Measurements from ENCODE around the gene GPHA2. TPM values are rescaled to one million over a fixed set of nuclear protein-coding genes. Genes with fewer than 3 reads are reported as not detected.

The GPHA2 gene, protein sequence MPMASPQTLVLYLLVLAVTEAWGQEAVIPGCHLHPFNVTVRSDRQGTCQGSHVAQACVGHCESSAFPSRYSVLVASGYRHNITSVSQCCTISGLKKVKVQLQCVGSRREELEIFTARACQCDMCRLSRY
- not detected in 5 replicates for total RNA-seq (2022; extraction: Qiagen RNA extraction; ENCODE audit: low read depth)

DNA sequence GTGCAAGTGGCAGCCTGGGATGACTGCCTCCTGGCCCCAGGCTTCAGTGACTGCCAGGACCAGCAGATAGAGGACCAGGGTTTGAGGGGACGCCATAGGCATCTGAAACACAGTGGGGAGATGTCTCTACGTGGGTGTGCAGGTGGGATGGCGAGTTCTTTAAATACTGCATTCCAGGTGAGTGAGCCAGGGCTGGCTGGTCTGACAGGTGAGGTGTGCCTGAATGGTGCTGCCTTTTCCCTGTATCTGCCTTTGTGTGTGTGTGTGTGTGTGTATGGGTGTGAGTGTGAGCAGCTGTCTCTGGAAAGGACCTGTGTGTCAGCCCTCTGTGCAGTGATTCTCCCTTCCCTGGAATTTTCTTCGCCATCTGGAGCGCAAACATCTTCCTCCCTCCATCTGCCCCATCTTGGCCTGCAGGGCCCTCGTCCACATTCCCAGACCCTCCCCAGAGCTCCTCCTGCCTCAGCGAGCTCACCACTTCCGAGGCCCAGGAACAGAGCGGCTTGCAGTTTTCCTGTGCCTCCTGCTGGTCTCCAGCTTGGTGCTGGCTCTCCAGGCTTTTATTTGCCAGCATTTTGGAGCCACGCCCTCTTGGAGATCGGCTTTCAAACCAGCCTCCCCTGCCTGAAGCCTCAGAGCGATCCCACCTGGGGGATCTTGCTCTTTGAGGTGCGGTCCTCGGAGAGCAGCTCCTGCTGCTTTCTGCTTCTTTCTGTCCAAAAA, at the start of gene GPHA2:
GPHA2 (minus strand) TSS at position 535 of the 723 bp plus-strand sequence; CDS start at position 102, 433 bp downstream.

DNA sequence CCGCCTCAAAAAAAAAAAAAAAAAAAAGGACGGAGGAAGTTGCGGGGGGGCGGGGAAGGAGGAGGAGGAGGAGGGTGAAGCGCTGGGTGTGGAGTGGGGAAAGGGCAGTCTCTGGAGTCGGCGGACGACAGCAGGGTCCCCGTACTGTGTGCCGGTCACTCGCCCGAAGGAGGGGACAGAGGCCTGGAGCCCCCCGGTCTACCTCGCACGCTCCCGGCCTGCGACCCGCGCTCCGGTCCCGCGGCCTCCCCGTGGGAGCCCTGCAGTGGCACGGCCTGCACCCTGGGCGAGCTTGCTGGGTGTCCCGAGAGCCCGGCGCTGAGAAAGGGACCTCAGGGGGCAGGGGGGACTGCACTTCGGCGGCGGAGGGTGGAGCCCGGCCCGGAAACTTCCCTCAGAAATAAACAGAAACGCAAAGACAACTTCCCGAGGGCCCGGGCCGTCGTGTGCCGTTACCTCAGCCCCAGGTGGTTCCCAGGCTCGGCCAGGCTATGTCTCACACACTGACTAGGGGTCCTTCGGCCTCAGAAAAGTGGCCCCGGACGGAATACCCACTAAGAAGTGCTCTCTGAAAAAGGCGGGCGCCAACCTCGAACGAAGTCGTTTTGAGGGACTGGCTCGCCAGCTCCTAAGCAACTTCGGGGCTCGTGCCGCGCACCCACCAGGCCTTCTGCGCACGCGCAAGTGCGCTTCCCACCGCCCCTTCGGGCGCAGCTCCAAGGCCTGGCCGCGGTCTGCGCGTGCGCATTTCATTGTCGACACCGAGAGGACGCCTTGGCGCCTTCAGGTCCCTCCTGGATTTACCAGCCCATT, 35.9 kb upstream of the GPHA2 start, which contains the start of gene MAJIN:
MAJIN (minus strand) TSS at position 688 of the 813 bp plus-strand sequence. CDS start 12,703 bp downstream, outside the sequence.

DNA sequence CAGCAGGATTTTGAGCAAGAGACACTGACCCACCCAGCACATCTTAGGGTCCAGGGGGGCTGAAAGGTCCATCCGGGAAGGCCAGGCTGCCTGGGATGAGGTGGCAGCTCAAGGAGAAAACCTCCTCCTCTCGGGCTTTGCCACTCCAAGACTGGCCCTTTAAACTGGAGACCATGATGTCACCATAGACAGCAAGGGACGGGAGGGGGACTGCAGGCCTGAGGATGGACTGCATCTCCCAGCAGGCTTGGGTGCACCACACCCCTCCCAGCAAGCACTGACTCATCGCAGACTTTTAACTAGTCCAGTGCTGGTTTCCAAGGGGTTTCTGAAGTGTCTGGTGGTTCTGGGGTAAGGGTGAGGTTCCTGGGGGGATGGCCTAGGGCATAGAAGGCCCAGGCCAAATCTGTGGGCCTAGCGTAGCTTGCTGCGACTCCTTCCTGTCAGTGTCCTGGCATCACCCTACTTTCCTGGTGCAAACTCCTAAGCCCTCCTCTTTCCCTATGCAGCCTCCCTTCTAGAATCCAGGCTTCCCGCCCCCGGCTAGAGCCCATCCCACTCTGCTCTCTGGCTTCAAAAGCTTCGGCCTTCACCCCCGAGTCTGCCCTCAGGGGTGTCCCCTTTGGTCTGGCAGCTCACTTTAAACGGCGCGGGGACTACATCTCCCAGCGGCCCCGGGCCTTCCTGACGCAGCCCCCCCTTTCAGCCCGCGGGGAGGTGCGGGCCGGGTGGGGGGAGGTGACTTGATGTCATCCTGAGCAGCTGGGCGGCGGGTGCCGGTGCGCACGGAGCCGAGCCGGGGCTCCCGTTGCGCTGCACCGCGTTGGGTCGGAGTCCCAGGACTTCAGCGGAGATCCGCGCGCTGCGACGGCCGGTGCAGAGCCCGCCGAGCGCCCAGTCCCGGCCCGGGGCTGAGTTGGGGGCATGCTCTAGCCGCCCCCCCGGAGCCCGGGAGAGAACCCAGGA, 11.5 kb downstream of the GPHA2 start, which contains the start of gene PPP2R5B:
PPP2R5B (plus strand) TSS at position 746 of the 966 bp plus-strand sequence. CDS start 1,046 bp downstream, outside the sequence.

DNA sequence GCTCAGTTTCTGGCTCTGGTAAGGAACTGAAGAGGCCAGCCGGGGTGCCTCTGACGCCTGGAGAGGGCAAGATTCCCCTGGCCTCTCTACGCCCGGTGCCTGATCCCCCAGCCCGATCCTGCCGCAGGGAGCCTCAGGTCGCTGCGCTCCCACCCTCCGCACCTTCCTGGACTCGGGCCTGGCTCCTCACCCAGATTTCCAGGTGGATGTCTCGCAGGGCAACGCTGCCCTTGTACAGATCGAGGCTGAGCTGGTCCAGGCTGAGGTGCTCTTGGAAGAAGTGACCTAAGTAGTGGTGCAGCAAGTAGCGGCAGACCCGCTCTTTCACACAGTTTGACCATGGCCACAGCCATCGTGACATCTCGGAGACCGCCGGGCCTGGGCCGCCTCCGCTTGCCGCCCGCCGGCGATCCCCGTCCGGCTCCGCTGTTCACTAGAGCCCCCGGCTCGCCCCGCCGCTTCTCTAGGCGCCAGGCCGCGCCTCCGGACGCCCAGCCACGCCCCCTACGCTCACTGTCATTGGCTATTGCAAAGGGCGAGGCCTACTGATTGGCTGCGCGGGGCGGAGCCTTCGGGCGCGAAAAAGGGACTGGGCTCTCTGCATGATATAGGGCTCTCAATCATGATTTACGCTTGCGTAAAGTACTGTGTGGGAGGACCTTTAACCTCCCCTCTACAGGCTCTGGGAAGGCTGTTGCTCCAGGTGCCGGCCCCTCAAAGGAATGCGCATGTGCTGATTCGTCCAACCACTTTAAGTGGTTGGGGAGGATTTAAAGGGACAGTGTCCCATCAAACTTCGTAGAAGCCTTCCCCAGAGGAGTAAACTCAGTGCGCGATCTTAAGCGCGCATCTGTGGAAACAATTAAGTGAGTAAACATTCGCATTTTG, 18.7 kb downstream of the GPHA2 start, which contains the start of gene ATG2A:
ATG2A (minus strand) TSS at position 435 of the 888 bp plus-strand sequence; CDS start at position 361, 74 bp downstream.

Other genes starting within 250 kb of the GPHA2 start
- 0.13 to 1.1 TPM (median 0.34 TPM) in 5 replicates for gene NRXN2, start 212.7 kb downstream of the GPHA2 start, total RNA-seq (2022; extraction: Qiagen RNA extraction; ENCODE audit: low read depth)
- 0.70 to 1.5 TPM (median 1.1 TPM) in 5 replicates for gene RASGRP2, start 191.8 kb downstream of the GPHA2 start, total RNA-seq (2022; extraction: Qiagen RNA extraction; ENCODE audit: low read depth)
- gene PYGM, start 175.9 kb downstream of the GPHA2 start, total RNA-seq (2022; extraction: Qiagen RNA extraction; ENCODE audit: low read depth): 0.12 to 0.40 TPM (median 0.30 TPM) in 5 replicates
- 172 to 224 TPM (median 188 TPM) in 5 replicates for gene SF1, start 157.4 kb downstream of the GPHA2 start, total RNA-seq (2022; extraction: Qiagen RNA extraction; ENCODE audit: low read depth)
- 6.4 to 10.8 TPM (median 10.2 TPM) in 5 replicates for gene MAP4K2, start 132.7 kb downstream of the GPHA2 start, total RNA-seq (2022; extraction: Qiagen RNA extraction; ENCODE audit: low read depth)
- 25.9 to 45.2 TPM (median 41.1 TPM) in 5 replicates for gene MEN1, start 125.3 kb downstream of the GPHA2 start, total RNA-seq (2022; extraction: Qiagen RNA extraction; ENCODE audit: low read depth)
- 1.2 to 1.5 TPM (median 1.5 TPM) in 5 replicates for gene CDC42BPG, start 91.2 kb downstream of the GPHA2 start, total RNA-seq (2022; extraction: Qiagen RNA extraction; ENCODE audit: low read depth)
- gene EHD1, start 57.3 kb downstream of the GPHA2 start, total RNA-seq (2022; extraction: Qiagen RNA extraction; ENCODE audit: low read depth): 129 to 169 TPM (median 139 TPM) in 5 replicates
- 16.9 to 25.7 TPM (median 23.3 TPM) in 5 replicates for gene ATG2A, start 18.7 kb downstream of the GPHA2 start, total RNA-seq (2022; extraction: Qiagen RNA extraction; ENCODE audit: low read depth)
- gene PPP2R5B, start 11.2 kb downstream of the GPHA2 start, total RNA-seq (2022; extraction: Qiagen RNA extraction; ENCODE audit: low read depth): 3.7 to 7.1 TPM (median 5.4 TPM) in 5 replicates
- gene MAJIN, start 36.2 kb upstream of the GPHA2 start, total RNA-seq (2022; extraction: Qiagen RNA extraction; ENCODE audit: low read depth): not detected in 5 replicates
- gene BATF2, start 61.1 kb upstream of the GPHA2 start, total RNA-seq (2022; extraction: Qiagen RNA extraction; ENCODE audit: low read depth): 0.87 to 1.4 TPM (median 1.1 TPM) in 5 replicates
- gene ARL2, start 78.3 kb upstream of the GPHA2 start, total RNA-seq (2022; extraction: Qiagen RNA extraction; ENCODE audit: low read depth): 165 to 187 TPM (median 173 TPM) in 5 replicates
- gene SNX15, start 91.5 kb upstream of the GPHA2 start, total RNA-seq (2022; extraction: Qiagen RNA extraction; ENCODE audit: low read depth): 22.2 to 25.0 TPM (median 23.3 TPM) in 5 replicates
- gene SAC3D1, start 105.3 kb upstream of the GPHA2 start, total RNA-seq (2022; extraction: Qiagen RNA extraction; ENCODE audit: low read depth): 41.8 to 56.5 TPM (median 48.8 TPM) in 5 replicates
- not detected in 5 replicates for gene NAALADL1, start 122.7 kb upstream of the GPHA2 start, total RNA-seq (2022; extraction: Qiagen RNA extraction; ENCODE audit: low read depth)
- gene CDCA5, start 148.1 kb upstream of the GPHA2 start, total RNA-seq (2022; extraction: Qiagen RNA extraction; ENCODE audit: low read depth): 60.5 to 75.2 TPM (median 71.6 TPM) in 5 replicates
- gene ZFPL1, start 148.3 kb upstream of the GPHA2 start, total RNA-seq (2022; extraction: Qiagen RNA extraction; ENCODE audit: low read depth): 28.5 to 35.4 TPM (median 33.5 TPM) in 5 replicates
- 51.6 to 68.1 TPM (median 56.0 TPM) in 5 replicates for gene VPS51, start 160.3 kb upstream of the GPHA2 start, total RNA-seq (2022; extraction: Qiagen RNA extraction; ENCODE audit: low read depth)
- 4.6 to 9.0 TPM (median 6.1 TPM) in 5 replicates for gene TM7SF2, start 176.0 kb upstream of the GPHA2 start, total RNA-seq (2022; extraction: Qiagen RNA extraction; ENCODE audit: low read depth)
- 13.2 to 23.0 TPM (median 20.9 TPM) in 5 replicates for gene ZNHIT2, start 181.8 kb upstream of the GPHA2 start, total RNA-seq (2022; extraction: Qiagen RNA extraction; ENCODE audit: low read depth)
- gene FAU, start 186.2 kb upstream of the GPHA2 start, total RNA-seq (2022; extraction: Qiagen RNA extraction; ENCODE audit: low read depth): 836 to 988 TPM (median 969 TPM) in 5 replicates
- gene MRPL49, start 186.4 kb upstream of the GPHA2 start, total RNA-seq (2022; extraction: Qiagen RNA extraction; ENCODE audit: low read depth): 76.2 to 80.9 TPM (median 77.4 TPM) in 5 replicates
- 31.0 to 44.6 TPM (median 42.1 TPM) in 5 replicates for gene SYVN1, start 198.6 kb upstream of the GPHA2 start, total RNA-seq (2022; extraction: Qiagen RNA extraction; ENCODE audit: low read depth)
- not detected in 5 replicates for gene SPDYC, start 234.3 kb upstream of the GPHA2 start, total RNA-seq (2022; extraction: Qiagen RNA extraction; ENCODE audit: low read depth)
- 96.7 to 116 TPM (median 104 TPM) in 5 replicates for gene CAPN1, start 246.0 kb upstream of the GPHA2 start, total RNA-seq (2022; extraction: Qiagen RNA extraction; ENCODE audit: low read depth)

Measured in A549 treated with DMSO at 1 μM for 4 hours (cell line).